ENCODE data around the gene ACIN1. TPM values are rescaled to one million over a fixed set of nuclear protein-coding genes. Genes with fewer than 3 reads are reported as not detected.

ACIN1 gene
- total and polyA plus RNA-seq, 12 donors = 35.7 to 119 (median 68.0) TPM

DNA sequence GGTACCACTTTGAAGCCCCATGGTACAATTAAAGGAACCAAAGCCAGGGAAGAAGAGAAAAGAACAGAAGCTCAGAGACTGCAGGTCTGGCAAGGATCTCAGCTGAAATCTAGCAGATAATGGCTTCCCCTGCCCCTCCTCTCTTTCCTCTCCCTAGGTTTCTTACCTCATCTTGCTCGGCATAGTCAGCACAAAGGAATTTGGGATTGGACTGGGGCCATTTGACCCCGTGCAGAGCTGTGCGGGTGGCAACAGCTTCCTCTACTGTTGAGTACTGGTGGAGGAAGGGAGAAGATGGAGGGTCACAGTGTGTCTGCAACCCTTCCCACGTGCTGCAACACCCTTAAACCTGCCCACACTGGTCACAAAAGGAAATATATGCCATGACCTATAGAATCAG, 32.9 kb downstream of the ACIN1 start:
- no peak overlapping the region for H3K4me3 ChIP-seq
- peaks cover 5 to 26% (median 13%) of the 10 kb centered on the region in 9 donors for H3K4me1 ChIP-seq
- TF ChIP-seq, protein P1, sequence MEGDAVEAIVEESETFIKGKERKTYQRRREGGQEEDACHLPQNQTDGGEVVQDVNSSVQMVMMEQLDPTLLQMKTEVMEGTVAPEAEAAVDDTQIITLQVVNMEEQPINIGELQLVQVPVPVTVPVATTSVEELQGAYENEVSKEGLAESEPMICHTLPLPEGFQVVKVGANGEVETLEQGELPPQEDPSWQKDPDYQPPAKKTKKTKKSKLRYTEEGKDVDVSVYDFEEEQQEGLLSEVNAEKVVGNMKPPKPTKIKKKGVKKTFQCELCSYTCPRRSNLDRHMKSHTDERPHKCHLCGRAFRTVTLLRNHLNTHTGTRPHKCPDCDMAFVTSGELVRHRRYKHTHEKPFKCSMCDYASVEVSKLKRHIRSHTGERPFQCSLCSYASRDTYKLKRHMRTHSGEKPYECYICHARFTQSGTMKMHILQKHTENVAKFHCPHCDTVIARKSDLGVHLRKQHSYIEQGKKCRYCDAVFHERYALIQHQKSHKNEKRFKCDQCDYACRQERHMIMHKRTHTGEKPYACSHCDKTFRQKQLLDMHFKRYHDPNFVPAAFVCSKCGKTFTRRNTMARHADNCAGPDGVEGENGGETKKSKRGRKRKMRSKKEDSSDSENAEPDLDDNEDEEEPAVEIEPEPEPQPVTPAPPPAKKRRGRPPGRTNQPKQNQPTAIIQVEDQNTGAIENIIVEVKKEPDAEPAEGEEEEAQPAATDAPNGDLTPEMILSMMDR (IDR thresholded peaks at IDR 0.05) = no peak
- H3K36me3 ChIP-seq = peaks cover 0 to 90% (median 66%) of the 10 kb centered on the region in 9 donors
- no peaks in the 10 kb centered on the region for H3K9me3 ChIP-seq
- H3K27ac ChIP-seq = peak overlapping the region in 4 of 10 donors; percentile 4 to 37 (median 23)
- ATAC-seq = peak in 6 of 8 donors; percentile 26 to 66 (median 47)
- DNase-seq = peak in 1 of 2 donors; percentile 63
- H3K27me3 ChIP-seq = no peaks in the 10 kb centered on the region
- intact Hi-C loops (cut with DNase I) = loop anchor here in 1 of 10 donors (10.0 kb wide), 1 partner anchor 477 kb away; the partner anchor contains the start of gene DAD1
- WGBS, 2 donors = 7 to 8% methylated on average over 4 of the region's 4 CpGs

DNA sequence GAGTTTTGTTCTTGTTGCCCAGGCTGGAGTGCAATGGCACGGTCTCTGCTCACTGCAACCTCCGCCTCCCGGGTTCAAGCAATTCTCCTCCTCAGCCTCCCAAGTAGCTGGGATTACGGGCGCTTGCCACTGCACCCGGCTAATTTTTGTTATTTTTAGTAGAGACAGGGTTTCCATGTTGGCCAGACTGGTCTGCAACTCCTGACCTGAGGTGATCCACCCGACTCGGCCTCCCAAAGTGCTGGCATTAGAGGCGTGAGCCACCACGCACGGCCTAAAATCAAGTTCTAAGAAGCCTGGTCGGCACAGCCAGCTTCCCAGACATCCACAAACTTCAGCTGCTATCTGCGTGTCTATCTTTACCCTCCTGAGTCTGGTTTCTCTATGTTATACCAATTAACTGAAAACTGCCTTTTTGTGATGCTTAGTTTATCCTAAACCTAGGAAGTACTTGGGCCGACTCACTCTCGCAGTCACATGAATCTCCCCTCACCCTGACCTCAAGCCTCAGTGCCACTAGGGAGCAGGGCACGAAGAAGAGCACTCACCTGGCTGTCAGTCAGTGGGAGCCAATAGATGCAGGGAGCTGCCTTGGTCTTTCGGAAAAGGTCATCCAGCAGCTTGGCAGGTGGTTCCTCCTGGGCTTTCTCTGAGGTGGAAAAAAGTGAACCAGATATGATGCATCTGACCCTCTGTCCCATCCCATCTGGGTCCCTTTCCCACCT, 34.2 kb downstream of the ACIN1 start:
- Histone ChIP-seq H3K9me3 (no peaks in the 10 kb centered on the region), H3K4me1 (peaks cover 5 to 39% (median 23%) of the 10 kb centered on the region in 9 donors), H3K4me3 (no peak overlapping the region), H3K27ac (no peak overlapping the region), H3K27me3 (no peaks in the 10 kb centered on the region), H3K36me3 (peaks cover 0 to 77% (median 57%) of the 10 kb centered on the region in 9 donors)
- DNase-seq (no peak), ATAC-seq (no peak)
- TF ChIP-seq, protein P1 (IDR thresholded peaks at IDR 0.05) = no peak
- intact Hi-C loops (cut with DNase I) = loop anchor here in 1 of 10 donors (10.0 kb wide), 1 partner anchor 476 kb away; the partner anchor contains the start of gene DAD1
- WGBS, 2 donors = 91 to 94% methylated on average over 17 of the region's 17 CpGs

DNA sequence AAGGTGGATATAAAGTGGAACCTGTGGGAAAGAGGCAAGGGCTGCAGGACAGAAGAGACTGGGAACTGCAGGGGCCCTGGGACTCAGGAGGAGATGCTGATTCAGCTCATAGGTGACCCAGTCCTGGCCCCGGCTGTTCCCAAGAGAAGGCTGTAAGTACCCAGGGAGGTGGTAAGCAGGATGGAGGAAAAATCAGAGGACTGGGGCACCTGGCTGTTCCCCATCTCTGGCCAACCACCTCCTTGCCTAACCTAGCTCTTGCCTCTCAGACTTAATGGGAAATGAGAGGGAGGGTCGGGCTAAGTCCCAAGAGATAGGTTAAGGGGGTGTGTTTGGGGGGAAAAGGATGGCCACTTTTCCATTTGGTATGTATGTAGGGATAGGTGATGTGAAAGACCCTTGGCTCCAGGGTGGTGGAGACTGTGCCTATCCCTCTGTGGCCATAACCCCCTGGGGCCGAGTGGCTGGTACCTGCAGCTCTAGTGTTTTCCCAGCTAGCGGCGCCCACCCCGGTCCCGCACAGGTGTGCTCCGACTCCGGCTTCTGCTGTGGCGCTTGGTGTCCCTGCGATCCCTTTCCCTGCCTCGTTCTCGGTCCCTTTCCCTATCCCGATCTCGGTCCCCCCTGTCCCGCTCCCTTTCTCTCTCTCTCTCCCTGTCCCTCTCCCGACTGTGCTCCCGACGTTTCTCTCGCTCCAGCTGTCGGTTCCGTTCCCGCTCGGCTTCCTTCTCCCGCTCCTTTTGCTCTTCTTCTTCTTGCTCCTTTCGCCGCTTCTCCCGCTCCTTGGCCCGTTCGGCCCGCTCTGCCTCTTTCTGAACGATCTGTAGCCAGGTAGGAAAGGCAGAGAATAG, 36.1 kb downstream of the ACIN1 start:
- H3K36me3 ChIP-seq = peaks cover 0 to 59% (median 51%) of the 10 kb centered on the region in 9 donors
- peaks cover 5 to 43% (median 25%) of the 10 kb centered on the region in 9 donors for H3K4me1 ChIP-seq
- no peak overlapping the region for H3K4me3 ChIP-seq
- TF ChIP-seq, protein P1 (IDR thresholded peaks at IDR 0.05) = no peak
- H3K27ac ChIP-seq = no peak overlapping the region
- ATAC-seq = no peak
- DNase-seq = no peak
- 88 to 90% methylated on average over 32 of the region's 32 CpGs for whole genome bisulfite sequencing, 2 donors
- intact Hi-C loops (cut with DNase I) = loop anchor here in 9 of 10 donors (1.0 to 10.0 kb wide), 8 partner anchors 64 to 504 kb away; no protein-coding TSS in a partner anchor
- H3K27me3 ChIP-seq = no peaks in the 10 kb centered on the region
- no peaks in the 10 kb centered on the region for H3K9me3 ChIP-seq

All from heart right ventricle (tissue), 16 donors.